Endothelial cell of umbilical vein (primary cell): ENCODE measurements around the gene SLC44A1. TPM values are rescaled to one million over a fixed set of nuclear protein-coding genes. Genes with fewer than 3 reads are reported as not detected.

Experiments
- BruUV-seq: library from RNA; stranded (reverse); fragments of 400-500 nt; replicated peaks from 2 replicates; lab custom pipeline; 2021; lab: Mats Ljungman, UMichigan
- CTCF ChIA-PET: fragments of 300-600, 350-600 bp; sonication (Branson Sonifier 250); formaldehyde crosslinking; loops from one replicate; lab custom pipeline; 2021; ENCODE audit warnings: antibody characterized with exemption, inconsistent platforms; lab: Charles Lee
- POLR2A ChIA-PET: fragments of 300-600, 350-600 bp; sonication (Branson Sonifier 250); formaldehyde crosslinking; loops from one replicate; lab custom pipeline; 2021; ENCODE audit warnings: antibody characterized with exemption, inconsistent platforms; lab: Charles Lee
- DNase-seq: peaks from one replicate; pipeline ENCODE4 v3.0.0-alpha.2; 2011; ENCODE audit warnings: low read depth, low spot score
- FAIRE-seq: peaks from 2 replicates; lab custom pipeline; 2011; peaks lifted over from hg19 to GRCh38; lab: Jason Lieb, UNC
- H2AFZ ChIP-seq: 2 replicates; pipeline ENCODE4 v1.6.0; 2012; ENCODE audit warnings: low read depth, low read length, control low read depth, inconsistent platforms
- H3K27ac ChIP-seq: 2 replicates; pipeline ENCODE4 v1.5.1; 2011; ENCODE audit warnings: low read depth, mild to moderate bottlenecking, control low read depth, low read length, moderate library complexity; ENCODE audit not compliant: insufficient read depth
- H3K27me3 ChIP-seq, 2 experiments: 2 replicates each; pipeline versions ENCODE4 v1.6.0 to v1.6.1; 2011; ENCODE audit warnings: low read length in 2 of 2, mixed read lengths in 1 of 2; ENCODE audit not compliant: control insufficient read depth in 2 of 2, insufficient read depth in 2 of 2
- H3K36me3 ChIP-seq, 2 experiments: 2 replicates in 1 of 2; 3 replicates in 1 of 2; pipeline ENCODE4 v1.5.1; 2011; ENCODE audit warnings: low read length in 2 of 2, mild to moderate bottlenecking in 1 of 2, moderate library complexity in 1 of 2; ENCODE audit not compliant: control insufficient read depth in 2 of 2, insufficient read depth in 2 of 2; ENCODE audit errors: extremely low read depth in 1 of 2
- H3K4me1 ChIP-seq: 3 replicates; pipeline ENCODE4 v1.5.1; 2011; ENCODE audit warnings: mild to moderate bottlenecking, low read length; ENCODE audit not compliant: control insufficient read depth, insufficient read depth; ENCODE audit errors: extremely low read depth
- H3K4me2 ChIP-seq: 2 replicates; pipeline ENCODE4 v1.6.1; 2011; ENCODE audit warnings: low read length, control low read depth, mixed read lengths; ENCODE audit not compliant: insufficient read depth
- H3K4me3 ChIP-seq, 3 experiments: fragments of 200-600 bp in 1 of 3; sonication (generic), shearing (Covaris generic) in 1 of 3; replicated peaks in 1 of 3; 2 replicates each; pipeline ENCODE4 v1.5.1; 2011 to 2016; ENCODE audit warnings: control low read depth in 3 of 3, low read length in 3 of 3, mild to moderate bottlenecking in 2 of 3, inconsistent platforms in 1 of 3, low read depth in 1 of 3, moderate library complexity in 1 of 3; ENCODE audit not compliant: insufficient read depth in 1 of 3
- H3K79me2 ChIP-seq: 2 replicates; pipeline ENCODE4 v1.6.0; 2012; ENCODE audit warnings: low read length, inconsistent platforms; ENCODE audit not compliant: control insufficient read depth, insufficient read depth
- H3K9ac ChIP-seq: replicated peaks from 2 replicates; pipeline ENCODE3; 2011; ENCODE audit warnings: low read length, control low read depth; ENCODE audit not compliant: insufficient read depth; ENCODE audit errors: extremely low read depth
- H3K9me1 ChIP-seq: replicated peaks from 3 replicates; pipeline ENCODE4 v1.6.0; 2011; ENCODE audit warnings: mild to moderate bottlenecking, low read length; ENCODE audit not compliant: control insufficient read depth, insufficient read depth; ENCODE audit errors: extremely low read depth
- H3K9me3 ChIP-seq: replicated peaks from 2 replicates; pipeline ENCODE4 v1.5.1; 2012; ENCODE audit warnings: low read length, inconsistent platforms; ENCODE audit not compliant: control insufficient read depth, insufficient read depth
- H4K20me1 ChIP-seq: replicated peaks from 2 replicates; pipeline ENCODE3; 2011; ENCODE audit warnings: mild to moderate bottlenecking, low read length; ENCODE audit not compliant: control insufficient read depth, insufficient read depth; ENCODE audit errors: extremely low read depth
- CTCF ChIP-seq, 2 donors: IDR thresholded peaks; 1 replicate in 1 of 2; 2 replicates in 1 of 2; pipeline ENCODE4 v1.5.1; 2011; ENCODE audit warnings: low read length in 2 of 2, mild to moderate bottlenecking in 2 of 2, moderate library complexity in 2 of 2, control low read depth in 1 of 2, inconsistent platforms in 1 of 2, low read depth in 1 of 2; ENCODE audit not compliant: insufficient read depth in 1 of 2; ENCODE audit errors: extremely low read depth in 1 of 2
- EZH2 ChIP-seq: IDR thresholded peaks from 2 replicates; pipeline ENCODE4 v1.6.1; 2012; ENCODE audit warnings: borderline replicate concordance, low read depth, mild to moderate bottlenecking, moderate library complexity, low read length, inconsistent platforms; ENCODE audit not compliant: severe bottlenecking
- FOS ChIP-seq: IDR thresholded peaks from 2 replicates; pipeline ENCODE4 v1.6.1; 2011; ENCODE audit warnings: mild to moderate bottlenecking, low read length, moderate library complexity, borderline replicate concordance; ENCODE audit not compliant: insufficient read depth
- GATA2 ChIP-seq: IDR thresholded peaks from 2 replicates; pipeline ENCODE4 v1.7.0; 2011; ENCODE audit warnings: low read depth, mild to moderate bottlenecking, moderate library complexity, mixed read lengths, low read length; ENCODE audit not compliant: insufficient read length, insufficient read depth
- JUN ChIP-seq: IDR thresholded peaks from 2 replicates; pipeline ENCODE4 v1.6.1; 2011; ENCODE audit warnings: borderline replicate concordance, low read depth; ENCODE audit not compliant: insufficient read length, insufficient read depth
- MAX ChIP-seq: IDR thresholded peaks from 2 replicates; pipeline ENCODE4 v1.6.1; 2011; ENCODE audit not compliant: insufficient read depth, insufficient read length
- MYC ChIP-seq: IDR thresholded peaks from one replicate; pipeline ENCODE4 v1.6.1; 2011; ENCODE audit warnings: mild to moderate bottlenecking, low read depth, low read length
- POLR2A ChIP-seq: IDR thresholded peaks from 2 replicates; pipeline ENCODE4 v1.6.1; 2012; ENCODE audit warnings: low read depth, mild to moderate bottlenecking, control low read depth, low read length
- POLR2AphosphoS5 ChIP-seq: IDR thresholded peaks from 2 replicates; pipeline ENCODE4 v1.6.1; 2012; ENCODE audit warnings: low read depth, mild to moderate bottlenecking, control low read depth, low read length, moderate library complexity; ENCODE audit not compliant: insufficient read depth
- dilution Hi-C: fragments of 300-500 bp; cut with MboI; formaldehyde crosslinking; loops from one replicate; pipeline ENCODE4 v1.15.0; 2019; ENCODE audit warnings: low sequenced_read_pairs; ENCODE audit not compliant: extremely low pct_ligation_motif_present
- intact Hi-C: fragments of 100-400 bp; cut with micrococcal nuclease; formaldehyde crosslinking; loops from one replicate; pipeline ENCODE4 v1.10.0; 2022
- polyA plus RNA-seq, 4 experiments: library from polyadenylated mRNA; depleted of rRNA in 3 of 4; stranded (reverse) in 3 of 4; unstranded in 1 of 4; fragments of >200 nt; gene quantifications; 2 replicates each; pipeline versions ENCODE4 v1.2.1 to v1.2.3, GENCODE V29; 2011 to 2012; ENCODE audit warnings: missing spikeins in 1 of 4
- total RNA-seq: library from RNA; stranded (reverse); gene quantifications from 2 replicates; pipeline ENCODE4 v1.2.3, GENCODE V29; 2021

Gene SLC44A1
- total and polyA plus RNA-seq, 2 donors (not counting 3 experiments of a cell fraction or from before 2014, with no cell fraction given): 16.1 to 37.7 TPM

- intact Hi-C loops: no loop called here
- no TSS peak for BruUV-seq
- no peaks in the 10 kb centered on the region for H3K9me3 ChIP-seq
- peaks cover 74% of the 10 kb centered on the region for H3K79me2 ChIP-seq
- TF ChIP-seq JUN (no peak), FOS (no peak), MAX (no peak), EZH2 (no peak), MYC (no peak), POLR2AphosphoS5 (no peak), GATA2 (no peak), CTCF (IDR thresholded peaks at IDR 0.05; ENCODE audit: extremely low read depth in 1 of 2, insufficient read depth in 1 of 2, low read depth in 1 of 2, low read length in 2 of 2) (no peak), POLR2A (no peak)
- H4K20me1 ChIP-seq: no peaks in the 10 kb centered on the region
- no peak overlapping the region for H3K9ac ChIP-seq
- H3K4me1 ChIP-seq: no peaks in the 10 kb centered on the region
- H3K36me3 ChIP-seq: no peaks in the 10 kb centered on the region
- no peak overlapping the region for H2AFZ ChIP-seq
- H3K4me2 ChIP-seq: no peak overlapping the region
- POLR2A ChIA-PET: no interaction called here
- CTCF ChIA-PET: no interaction called here
- H3K27ac ChIP-seq: no peak overlapping the region
- H3K27me3 ChIP-seq: no peaks in the 10 kb centered on the region
- no peaks in the 10 kb centered on the region for H3K9me1 ChIP-seq
- FAIRE-seq: no peak
- DNase-seq: no peak
- H3K4me3 ChIP-seq: no peak overlapping the region
- dilution Hi-C loops: no loop called here
Observed at GRCh38 chr9:105458404-105458803, 214.0 kb downstream of the SLC44A1 start.
